ELR (cell line): Measurements from ENCODE around the gene SLC6A8.
"Not testable (repeated sequence)": the region's sequence is repeated elsewhere in the genome, so short reads cannot be mapped to it uniquely, and the experiment has no call there.

Experiments used
- DNase-seq: peaks from one replicate; pipeline ENCODE4 v3.0.0-alpha.2; 2015; ENCODE audit warnings: low read depth

Gene SLC6A8

DNA sequence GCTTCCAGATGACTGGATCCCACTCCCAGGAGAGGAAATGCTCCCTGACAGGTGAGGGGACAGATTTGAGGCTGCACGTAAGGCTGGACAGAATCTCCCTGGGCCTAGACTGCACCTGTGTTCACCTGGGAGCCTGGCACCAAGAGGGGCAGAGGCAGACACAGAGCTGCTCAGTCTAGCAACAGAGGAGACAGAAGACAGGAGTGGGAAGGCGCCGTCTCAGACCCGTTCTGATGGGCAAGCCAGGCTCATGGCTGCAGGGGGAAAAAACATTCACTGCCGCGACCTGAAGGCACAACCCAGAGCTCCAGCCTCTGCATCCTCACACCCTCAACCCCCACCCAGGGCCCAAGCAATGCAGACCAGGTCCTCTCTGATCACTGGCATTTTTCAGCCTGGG lies 19.7 kb downstream of the SLC6A8 start:
- DNase-seq: no peak

DNA sequence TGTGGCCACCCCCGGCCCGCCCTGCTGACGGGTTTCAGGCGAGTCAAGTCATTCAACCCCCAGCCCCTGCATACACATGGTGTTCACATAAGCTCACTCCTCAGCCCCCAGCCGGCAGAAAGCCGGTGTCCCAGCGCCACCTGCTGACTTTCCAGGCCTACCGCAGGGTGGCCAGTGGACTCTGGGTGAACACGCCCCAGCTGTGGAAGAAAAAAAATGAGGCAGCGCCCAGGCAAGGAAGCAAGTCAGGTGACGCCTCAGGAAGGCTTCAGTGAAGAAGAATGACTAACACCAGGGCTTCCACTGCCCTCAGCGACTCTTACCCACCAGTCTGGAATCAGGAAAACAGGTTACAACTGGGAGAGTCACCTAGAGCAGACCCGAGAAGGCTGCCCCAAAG lies 20.7 kb downstream of the SLC6A8 start:
- DNase-seq: peak; percentile 91

DNA sequence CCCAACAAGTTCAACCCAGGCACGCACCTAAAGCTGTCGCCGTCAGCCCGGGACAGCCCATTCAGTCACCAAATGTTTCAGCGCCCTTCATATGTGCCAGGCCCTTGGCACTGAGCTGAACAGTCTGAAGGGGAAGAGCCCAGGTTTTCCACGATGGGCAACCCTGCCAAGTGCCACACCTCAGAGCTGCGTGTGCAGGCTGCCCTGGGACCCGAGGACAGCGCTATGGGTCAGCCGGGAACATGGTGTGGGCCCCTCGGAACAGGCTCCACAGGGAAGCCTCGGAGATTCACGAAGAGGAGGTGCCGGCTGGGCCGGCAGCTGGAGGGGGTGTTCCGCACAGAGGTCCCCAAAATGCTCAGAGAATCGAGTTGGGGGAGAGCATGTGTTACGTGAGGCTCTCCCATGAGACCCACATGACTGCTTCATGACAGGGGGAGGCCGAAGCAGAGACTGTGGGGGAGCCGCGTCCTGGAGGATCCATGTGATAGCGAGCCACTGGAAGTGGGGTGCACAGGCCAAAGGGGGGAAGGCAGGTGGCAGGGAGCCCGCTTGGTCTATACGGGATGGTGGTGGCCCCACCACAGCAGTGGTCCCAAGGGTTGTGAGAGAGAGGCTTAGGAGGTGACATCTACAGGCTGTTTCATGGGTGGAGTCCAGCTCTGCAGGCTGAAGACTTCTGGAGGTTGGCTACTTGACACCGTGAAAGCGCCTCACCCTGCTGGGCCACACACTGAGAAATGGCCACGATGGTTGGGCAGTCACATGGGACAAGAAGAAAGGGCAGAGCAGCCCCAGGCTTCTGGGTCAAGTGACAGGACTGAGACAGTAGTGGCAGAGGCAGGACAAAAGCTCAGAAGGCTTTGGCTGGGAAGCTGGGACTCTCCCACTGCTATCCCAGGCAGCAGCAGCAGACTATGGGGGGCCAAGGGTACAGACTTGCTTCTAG lies 22.3 kb downstream of the SLC6A8 start:
- DNase-seq: no peak

DNA sequence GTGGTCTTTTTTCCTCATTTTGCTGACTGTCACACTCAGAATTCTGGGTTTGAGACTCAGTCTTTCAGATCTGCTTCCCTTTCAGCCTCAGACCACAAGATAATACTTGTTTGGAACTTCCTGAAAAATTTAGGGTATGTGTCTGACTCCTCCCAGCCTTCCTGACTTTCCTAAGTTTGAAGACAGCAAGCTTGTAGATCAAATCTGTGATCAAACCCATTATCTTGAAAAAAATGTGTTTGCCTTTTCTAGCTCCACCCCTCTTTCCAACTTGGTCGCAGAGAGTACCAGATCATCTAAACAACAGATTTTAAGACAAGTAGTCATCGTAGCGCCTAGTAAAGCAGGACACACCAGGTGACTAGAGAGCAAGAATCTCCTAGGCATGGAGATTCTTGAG lies 26.5 kb downstream of the SLC6A8 start:
- DNase-seq: no peak

DNA sequence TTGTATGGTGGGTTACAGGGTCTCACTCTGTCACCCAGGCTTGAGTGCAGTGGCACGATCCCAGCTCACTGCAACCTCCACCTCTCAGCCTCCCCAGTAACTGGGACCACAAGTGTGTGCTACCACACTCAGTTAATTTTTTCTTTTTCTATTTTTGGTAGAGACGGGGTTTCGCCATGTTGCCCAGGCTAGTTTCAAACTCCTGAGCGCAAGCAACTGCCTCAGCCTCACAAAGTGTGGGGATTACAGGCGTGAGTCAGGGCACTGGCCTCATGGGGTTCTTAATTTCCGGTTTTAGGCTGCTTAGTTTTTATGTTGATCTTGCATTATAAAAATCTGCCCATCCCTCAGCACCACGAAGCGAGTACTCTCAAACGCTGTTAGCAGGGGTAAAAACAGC lies 29.7 kb downstream of the SLC6A8 start:
- no peak for DNase-seq

DNA sequence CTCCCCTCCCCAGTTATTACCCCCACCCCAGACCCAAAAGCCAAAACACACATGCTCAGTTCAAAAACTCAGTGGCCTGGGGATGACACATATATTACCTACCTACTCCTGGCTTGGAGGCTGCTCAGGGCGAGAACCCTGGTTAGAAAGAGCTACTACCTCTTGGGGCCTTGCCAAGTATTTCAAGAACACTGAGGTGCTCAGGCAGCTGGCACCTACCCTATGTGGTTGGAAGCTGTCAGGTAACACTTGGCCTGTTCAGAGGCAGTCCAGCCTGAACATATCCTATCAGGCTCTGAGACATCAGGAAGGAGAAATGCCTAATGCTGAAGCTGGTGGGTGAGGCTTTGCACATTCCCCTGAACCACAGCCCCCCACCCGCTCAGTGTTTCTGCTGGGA lies 31.5 kb downstream of the SLC6A8 start:
- no peak for DNase-seq

DNA sequence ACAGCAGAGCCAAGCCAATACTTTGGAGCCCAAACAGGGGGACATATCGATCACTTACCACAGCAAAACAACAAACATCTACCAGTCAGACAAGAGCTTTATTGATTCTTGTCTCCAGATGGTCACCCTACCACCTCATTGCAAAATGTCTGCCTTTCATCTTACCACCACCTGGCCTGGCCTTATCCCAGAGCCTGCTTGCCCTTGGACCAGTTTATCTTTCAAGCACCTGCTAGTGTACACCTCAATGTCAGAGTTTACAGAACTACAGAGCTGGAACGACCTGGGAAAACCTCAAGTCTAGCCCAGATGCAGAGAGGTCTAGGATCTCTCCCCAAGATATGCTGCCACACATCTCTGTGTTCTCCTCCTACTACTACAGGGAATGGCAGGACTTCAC lies 32.0 kb downstream of the SLC6A8 start:
- DNase-seq: no peak

DNA sequence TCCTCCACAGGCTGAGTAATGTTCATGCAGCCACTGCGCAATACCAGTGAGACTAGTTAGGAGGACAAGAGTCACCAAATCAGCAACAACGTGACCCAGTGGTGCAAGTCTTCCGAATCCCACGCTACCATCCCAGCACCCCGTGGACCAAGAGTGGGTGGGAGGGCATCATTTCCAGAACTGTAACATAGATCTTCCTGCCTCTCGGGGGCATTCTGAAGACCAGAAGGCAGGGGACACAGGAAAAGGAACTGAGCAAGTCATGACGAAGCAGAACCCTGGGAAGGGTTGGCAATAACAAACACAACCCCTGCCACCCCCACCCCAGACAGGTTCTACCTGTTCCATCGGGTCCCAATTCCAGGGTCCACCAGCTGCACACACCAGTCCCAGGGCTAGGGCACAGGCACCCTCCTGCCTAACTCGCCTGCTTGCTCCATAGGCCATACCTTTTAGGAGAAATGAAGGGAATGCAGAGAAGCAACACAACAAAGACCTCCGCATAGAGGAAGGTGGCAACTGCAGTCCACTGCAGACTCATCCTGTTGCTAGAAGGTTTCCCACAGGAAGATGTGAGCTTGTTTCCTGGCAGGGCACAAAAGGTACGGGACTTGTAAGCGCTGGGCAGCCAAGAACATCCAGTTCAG lies 35.1 kb downstream of the SLC6A8 start:
- DNase-seq: peak; percentile 52

DNA sequence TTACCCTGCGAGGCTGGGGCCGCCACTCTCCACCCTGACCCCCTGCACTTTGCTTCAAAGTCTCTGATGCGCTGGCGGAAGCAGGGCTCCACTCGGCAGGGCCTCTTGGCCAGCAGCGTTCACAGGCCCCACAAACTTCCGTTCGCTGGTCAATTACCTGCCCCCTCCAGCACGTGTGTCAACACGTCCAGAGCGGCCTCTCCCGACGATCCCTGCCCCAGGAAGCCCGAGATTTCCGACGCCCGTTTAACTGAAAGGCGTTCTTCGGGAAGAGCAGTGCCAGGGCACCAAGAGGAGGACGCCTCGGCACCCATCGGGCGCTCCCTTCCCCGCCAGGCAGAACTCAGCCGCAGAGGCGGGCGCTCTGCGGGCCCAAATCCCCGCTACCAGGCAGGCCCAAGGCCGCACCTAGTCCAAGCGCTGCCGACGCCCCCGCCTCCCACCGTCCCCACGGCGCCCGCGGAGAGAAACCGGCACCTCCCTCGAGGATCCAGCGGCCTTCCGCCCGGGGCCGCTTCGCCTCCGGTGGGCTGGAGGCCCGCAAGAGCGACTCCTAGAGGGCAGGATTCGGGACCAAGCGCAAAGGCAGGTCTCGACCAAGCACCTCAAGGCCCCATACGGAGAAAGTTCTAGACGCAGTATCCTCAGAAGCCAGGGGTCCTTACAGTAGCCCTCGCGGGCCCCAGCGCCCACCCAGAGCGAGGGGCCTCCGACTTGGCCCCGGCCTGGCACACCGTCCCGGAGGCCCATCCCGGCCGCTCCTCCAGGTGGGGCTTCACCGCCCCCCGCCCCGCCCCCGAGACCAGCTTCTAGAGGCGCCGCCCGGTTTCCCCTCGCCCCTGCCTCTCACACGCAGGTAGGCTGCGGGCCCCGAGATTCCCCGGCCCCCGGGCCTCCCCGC lies 35.9 kb downstream of the SLC6A8 start:
- DNase-seq: peak; percentile 63

DNA sequence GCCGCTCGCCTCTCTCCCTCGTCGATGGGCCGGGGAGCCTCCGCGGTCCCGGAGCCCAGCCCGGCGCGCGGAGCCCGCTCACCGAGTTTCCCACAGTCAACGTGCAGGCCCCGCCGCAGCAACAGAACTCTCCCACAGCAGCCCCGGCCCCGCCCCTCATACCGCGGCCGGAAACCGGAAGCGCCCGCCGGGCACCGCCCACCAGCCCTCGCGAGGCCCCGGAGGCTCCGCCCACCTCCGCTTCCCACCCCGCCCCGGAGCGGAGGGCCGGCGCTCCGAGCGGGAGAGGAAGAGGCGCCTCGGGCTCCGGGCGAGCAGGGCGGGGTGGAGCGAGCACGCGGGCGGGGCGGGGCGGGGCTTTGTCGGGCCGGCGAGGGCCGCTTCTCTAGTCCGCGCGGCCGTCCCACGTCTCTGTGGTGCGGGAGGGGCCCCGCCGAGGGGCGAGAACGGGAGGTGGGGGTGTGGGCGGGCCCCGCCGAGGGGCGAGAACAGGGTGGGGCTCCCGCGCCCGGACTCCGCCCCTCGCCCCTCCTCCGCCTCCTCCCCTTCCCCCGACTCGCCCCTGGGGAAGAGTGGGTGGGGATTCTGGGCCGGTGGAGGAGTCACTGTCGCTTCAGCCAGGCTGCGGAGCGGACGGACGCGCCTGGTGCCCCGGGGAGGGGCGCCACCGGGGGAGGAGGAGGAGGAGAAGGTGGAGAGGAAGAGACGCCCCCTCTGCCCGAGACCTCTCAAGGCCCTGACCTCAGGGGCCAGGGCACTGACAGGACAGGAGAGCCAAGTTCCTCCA lies 36.7 kb downstream of the SLC6A8 start, which contains the start of the genes ABCD1 and BCAP31:
TSS of gene ABCD1 (plus strand) at position 605 of the 787 bp plus-strand sequence. CDS start 411 bp downstream, outside the sequence.
TSS of gene BCAP31 (minus strand) at position 136 of the 787 bp plus-strand sequence. CDS start 1,143 bp downstream, outside the sequence.
- DNase-seq: peak; percentile 86

DNA sequence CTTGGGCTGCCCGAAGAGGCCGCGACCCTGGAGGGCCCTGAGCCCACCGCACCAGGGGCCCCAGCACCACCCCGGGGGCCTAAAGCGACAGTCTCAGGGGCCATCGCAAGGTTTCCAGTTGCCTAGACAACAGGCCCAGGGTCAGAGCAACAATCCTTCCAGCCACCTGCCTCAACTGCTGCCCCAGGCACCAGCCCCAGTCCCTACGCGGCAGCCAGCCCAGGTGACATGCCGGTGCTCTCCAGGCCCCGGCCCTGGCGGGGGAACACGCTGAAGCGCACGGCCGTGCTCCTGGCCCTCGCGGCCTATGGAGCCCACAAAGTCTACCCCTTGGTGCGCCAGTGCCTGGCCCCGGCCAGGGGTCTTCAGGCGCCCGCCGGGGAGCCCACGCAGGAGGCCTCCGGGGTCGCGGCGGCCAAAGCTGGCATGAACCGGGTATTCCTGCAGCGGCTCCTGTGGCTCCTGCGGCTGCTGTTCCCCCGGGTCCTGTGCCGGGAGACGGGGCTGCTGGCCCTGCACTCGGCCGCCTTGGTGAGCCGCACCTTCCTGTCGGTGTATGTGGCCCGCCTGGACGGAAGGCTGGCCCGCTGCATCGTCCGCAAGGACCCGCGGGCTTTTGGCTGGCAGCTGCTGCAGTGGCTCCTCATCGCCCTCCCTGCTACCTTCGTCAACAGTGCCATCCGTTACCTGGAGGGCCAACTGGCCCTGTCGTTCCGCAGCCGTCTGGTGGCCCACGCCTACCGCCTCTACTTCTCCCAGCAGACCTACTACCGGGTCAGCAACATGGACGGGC lies 37.5 kb downstream of the SLC6A8 start:
- no peak for DNase-seq

DNA sequence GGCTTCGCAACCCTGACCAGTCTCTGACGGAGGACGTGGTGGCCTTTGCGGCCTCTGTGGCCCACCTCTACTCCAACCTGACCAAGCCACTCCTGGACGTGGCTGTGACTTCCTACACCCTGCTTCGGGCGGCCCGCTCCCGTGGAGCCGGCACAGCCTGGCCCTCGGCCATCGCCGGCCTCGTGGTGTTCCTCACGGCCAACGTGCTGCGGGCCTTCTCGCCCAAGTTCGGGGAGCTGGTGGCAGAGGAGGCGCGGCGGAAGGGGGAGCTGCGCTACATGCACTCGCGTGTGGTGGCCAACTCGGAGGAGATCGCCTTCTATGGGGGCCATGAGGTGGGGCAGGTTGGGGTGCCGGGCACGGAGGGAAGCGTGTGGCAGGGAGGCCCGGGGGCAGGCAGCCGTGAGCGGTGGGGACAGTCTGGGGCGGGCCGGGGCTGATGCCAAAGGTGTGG lies 38.1 kb downstream of the SLC6A8 start:
- no peak for DNase-seq

DNA sequence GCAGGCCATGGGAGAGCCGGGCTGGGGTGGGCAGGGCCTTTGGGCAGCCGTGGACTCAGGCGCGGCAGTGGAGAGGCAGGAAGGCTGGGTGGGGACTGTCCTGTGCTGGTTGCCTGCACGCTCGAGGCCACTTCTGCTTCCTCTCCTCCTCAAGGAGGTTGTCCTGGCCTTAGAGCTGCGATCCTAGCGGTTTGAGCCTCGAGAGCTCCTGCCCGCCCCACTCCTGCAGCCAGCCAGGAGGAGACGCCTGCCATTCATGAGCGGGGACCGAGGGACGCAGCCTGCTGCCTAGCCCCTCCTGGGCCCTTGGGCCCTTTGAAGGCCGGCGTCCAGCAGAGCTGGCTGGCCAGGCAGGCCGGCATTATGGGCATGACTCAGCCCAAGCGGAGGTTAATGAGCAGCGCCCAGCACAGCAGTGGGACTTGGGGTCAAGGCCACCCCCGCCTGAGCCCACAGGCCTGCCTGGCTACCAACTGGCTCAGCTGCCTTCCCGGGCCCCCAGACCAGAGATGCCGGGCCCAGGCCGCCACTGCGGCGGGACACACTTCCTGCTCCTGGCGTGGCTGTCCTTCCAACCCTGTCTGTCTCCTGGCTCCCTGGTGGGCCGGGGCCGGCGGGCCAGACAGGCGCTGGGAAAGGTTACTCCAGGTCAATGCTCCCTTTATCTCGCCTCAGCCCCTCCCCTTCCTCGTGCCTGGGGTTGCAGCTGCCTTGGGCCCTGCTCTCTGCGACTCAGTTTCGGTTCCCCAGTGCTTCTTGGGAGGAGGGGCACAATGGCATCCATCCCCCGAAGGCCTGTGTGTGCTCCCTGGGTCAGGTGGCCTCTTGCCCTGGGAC lies 38.8 kb downstream of the SLC6A8 start:
- DNase-seq: peak; percentile 65

DNA sequence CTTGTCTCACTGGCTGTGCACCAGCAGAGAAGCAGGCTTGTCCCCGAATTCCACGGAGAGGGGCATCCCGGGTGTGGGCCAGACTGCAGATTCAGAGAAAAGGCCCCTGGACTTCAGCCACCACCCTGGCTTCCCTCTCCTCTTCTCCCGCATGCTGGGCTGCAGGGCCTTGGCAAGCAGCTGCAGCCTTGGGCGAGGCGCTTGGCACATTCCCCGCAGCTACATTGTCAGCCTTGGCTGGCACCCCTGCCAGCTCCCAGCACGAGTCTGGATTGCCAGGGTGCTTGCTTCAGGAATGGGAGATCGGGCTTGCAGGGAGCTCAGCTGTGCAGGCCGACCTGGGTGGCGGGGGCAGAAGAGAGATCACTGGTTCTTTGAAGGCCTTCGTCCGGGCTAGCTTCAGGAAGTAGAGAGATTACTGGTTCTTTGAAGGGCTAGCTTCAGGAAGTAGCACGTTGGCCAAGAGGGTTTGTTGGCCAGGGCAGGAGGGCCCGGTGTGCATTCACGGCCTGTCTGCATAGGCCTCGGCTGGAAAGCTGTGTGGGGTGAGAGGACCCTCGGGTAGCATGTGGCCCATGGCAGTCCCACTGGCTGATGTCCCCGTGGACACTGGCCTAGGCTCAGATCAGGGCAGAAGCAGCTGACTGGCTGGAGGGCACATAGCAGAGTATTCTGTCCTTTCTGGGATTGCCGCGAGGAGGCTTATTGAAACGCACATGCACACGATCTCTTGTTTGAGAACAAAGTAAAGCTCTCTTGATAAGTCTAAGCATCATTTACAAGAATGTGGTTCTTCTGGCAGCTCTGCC lies 39.6 kb downstream of the SLC6A8 start:
- DNase-seq: no peak

DNA sequence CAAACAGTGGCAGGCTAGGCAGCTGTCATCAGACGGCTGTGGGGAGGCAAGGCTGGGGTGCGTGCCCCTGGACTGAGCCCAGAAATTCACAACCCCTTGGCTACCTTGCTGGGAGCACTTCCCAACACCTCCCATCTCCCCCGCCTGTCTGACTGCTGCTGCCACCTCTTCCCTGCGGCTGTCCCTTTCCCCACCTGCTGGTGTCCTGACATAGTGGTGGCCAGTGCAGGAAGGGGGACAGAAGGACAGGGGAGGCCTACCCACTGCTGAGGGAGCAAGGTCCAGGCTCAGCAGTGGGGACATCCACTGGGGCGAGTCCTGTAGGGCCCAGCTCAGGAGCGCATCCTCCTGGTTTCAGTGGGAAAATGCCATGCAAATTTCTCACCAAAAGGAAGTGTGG lies 40.4 kb downstream of the SLC6A8 start:
- no peak for DNase-seq

DNA sequence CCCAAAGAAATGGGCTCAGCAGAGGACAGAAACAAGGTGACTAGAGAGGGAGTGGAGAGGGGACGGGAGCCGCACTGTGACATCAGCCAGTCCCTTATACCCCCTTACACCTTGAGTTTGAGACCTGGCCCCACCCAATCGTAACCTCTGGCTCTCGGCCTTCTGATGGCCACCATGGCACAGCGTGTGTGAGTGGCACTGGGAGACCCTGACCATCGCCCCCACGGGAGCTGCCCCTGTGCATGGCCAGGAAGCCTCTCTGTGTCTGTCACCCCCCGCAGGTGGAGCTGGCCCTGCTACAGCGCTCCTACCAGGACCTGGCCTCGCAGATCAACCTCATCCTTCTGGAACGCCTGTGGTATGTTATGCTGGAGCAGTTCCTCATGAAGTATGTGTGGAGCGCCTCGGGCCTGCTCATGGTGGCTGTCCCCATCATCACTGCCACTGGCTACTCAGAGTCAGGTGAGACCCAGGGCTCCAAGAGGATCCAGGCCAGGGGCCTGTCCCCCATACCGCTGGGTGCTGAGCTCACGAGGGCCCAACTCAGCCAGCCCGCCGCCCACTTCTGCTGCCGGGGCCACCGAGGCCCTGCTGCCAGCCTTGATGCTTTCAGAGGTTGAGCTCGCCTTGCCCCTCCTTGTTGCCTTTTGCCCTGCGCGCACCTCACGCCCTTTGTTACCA lies 41.4 kb downstream of the SLC6A8 start:
- DNase-seq: no peak

DNA sequence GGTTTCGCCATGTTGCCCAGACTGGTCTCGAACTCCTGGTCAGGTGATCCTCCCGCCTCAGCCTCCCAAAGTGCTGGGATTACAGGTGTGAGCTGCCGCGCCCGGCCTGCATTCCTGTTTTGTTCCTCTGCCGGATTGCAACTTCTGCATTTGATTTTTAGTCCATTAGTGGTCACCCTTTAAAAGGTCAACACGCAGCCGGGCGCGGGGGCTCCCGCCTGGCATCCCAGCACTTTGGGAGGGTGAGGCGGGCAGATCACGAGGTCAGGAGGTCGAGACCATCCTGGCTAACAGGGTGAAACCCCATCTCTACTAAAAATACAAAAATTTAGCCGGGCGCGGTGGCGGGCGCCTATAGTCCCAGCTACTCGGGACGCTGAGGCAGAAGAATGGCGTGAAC lies 42.4 kb downstream of the SLC6A8 start:
- not testable (repeated sequence) for DNase-seq
